Tibial artery (tissue), 4 donors: ENCODE results near the gene TTBK2.

Source experiments
- DNase-seq, 2 donors: peaks; one replicate each; pipeline ENCODE4 v3.0.0-alpha.2; 2019
- H3K27ac ChIP-seq, 2 donors: fragments of 200-600 bp; sonication (generic) in 1 of 2; 1 replicate in 1 of 2; 2 replicates in 1 of 2; pipeline ENCODE4 v1.5.1; 2018 to 2019; ENCODE audit warnings: mild to moderate bottlenecking in 1 of 2
- H3K27me3 ChIP-seq, 2 donors: fragments of 200-600 bp; sonication (generic) in 1 of 2; one replicate each; pipeline versions ENCODE4 v1.5.1 to v1.6.0; 2016 to 2019
- H3K36me3 ChIP-seq, 3 donors: fragments of 200-600 bp; sonication (generic) in 2 of 3; one replicate each; pipeline ENCODE4 v1.5.1; 2016 to 2019; ENCODE audit warnings: mild to moderate bottlenecking in 2 of 3
- H3K4me1 ChIP-seq, 4 donors: fragments of 200-600 bp; sonication (generic) in 2 of 4; 1 replicate in 3 of 4; 2 replicates in 1 of 4; pipeline ENCODE4 v1.5.1; 2016 to 2019
- H3K4me3 ChIP-seq, 2 donors: fragments of 200-600 bp; sonication (generic) in 1 of 2; 1 replicate in 1 of 2; 2 replicates in 1 of 2; pipeline ENCODE4 v1.5.1; 2018 to 2019; ENCODE audit warnings: mild to moderate bottlenecking in 2 of 2
- H3K9me3 ChIP-seq, 3 donors: fragments of 200-600 bp; sonication (generic) in 1 of 3; one replicate each; pipeline ENCODE4 v1.5.1; 2016 to 2019
- CTCF ChIP-seq, 2 experiments: fragments of 200-600 bp in 1 of 2; fragments of 450-650 bp in 1 of 2; IDR thresholded peaks; one replicate each; pipeline ENCODE4 v1.5.1; 2017 to 2019; ENCODE audit warnings: antibody characterized with exemption in 2 of 2, mild to moderate bottlenecking in 1 of 2, moderate library complexity in 1 of 2
- intact Hi-C: fragments of 100-400 bp; cut with DNase I; formaldehyde crosslinking; loops from one replicate; pipeline ENCODE4 v1.15.0; 2023; ENCODE audit warnings: low total_unique reads

Gene TTBK2

GRCh38 chr15:42721916-42722315 lies 198.7 kb downstream of the TTBK2 start:
- no peaks in the 10 kb centered on the region for H3K9me3 ChIP-seq
- H3K4me1 ChIP-seq, result peaks cover 0 to 3% (median 0%) of the 10 kb centered on the region in 4 donors
- no peaks in the 10 kb centered on the region for H3K27me3 ChIP-seq
- H3K36me3 ChIP-seq, result peaks cover 70 to 98% (median 88%) of the 10 kb centered on the region in 3 donors
- no peak for TF ChIP-seq CTCF (IDR thresholded peaks at IDR 0.05)
- intact Hi-C loops, result no loop called here
- H3K27ac ChIP-seq, result peak overlapping the region in 1 of 2 donors; percentile 28
- DNase-seq, result peak in 1 of 2 donors; percentile 17
- H3K4me3 ChIP-seq, result no peak overlapping the region

- DNase-seq, result peak in 1 of 2 donors; percentile 2
- intact Hi-C loops, result no loop called here
- Histone ChIP-seq H3K36me3 (peaks cover 63 to 94% (median 79%) of the 10 kb centered on the region in 3 donors), H3K9me3 (no peaks in the 10 kb centered on the region), H3K27me3 (no peaks in the 10 kb centered on the region), H3K27ac (peak overlapping the region in 1 of 2 donors; percentile 28), H3K4me1 (peaks cover 0 to 3% (median 0%) of the 10 kb centered on the region in 4 donors), H3K4me3 (no peak overlapping the region)
- TF ChIP-seq CTCF (IDR thresholded peaks at IDR 0.05), result no peak
These were observed 199.6 kb downstream of the TTBK2 start for GRCh38 chr15:42721016-42721415.

GRCh38 chr15:42720071-42720470 lies 200.5 kb downstream of the TTBK2 start:
- H3K4me1 ChIP-seq, result peaks cover 0 to 3% (median 0%) of the 10 kb centered on the region in 4 donors
- no peak overlapping the region for H3K4me3 ChIP-seq
- DNase-seq, result no peak
- H3K9me3 ChIP-seq, result no peaks in the 10 kb centered on the region
- H3K27ac ChIP-seq, result no peak overlapping the region
- intact Hi-C loops, result no loop called here
- no peaks in the 10 kb centered on the region for H3K27me3 ChIP-seq
- H3K36me3 ChIP-seq, result peaks cover 54 to 84% (median 69%) of the 10 kb centered on the region in 3 donors
- TF ChIP-seq CTCF (IDR thresholded peaks at IDR 0.05), result no peak

- TF ChIP-seq CTCF (IDR thresholded peaks at IDR 0.05), result no peak
- intact Hi-C loops, result no loop called here
- no peaks in the 10 kb centered on the region for H3K27me3 ChIP-seq
- H3K27ac ChIP-seq, result no peak overlapping the region
- peaks cover 0 to 3% (median 0%) of the 10 kb centered on the region in 4 donors for H3K4me1 ChIP-seq
- DNase-seq, result no peak
- no peak overlapping the region for H3K4me3 ChIP-seq
- H3K9me3 ChIP-seq, result no peaks in the 10 kb centered on the region
- peaks cover 45 to 74% (median 59%) of the 10 kb centered on the region in 3 donors for H3K36me3 ChIP-seq
These were observed 201.5 kb downstream of the TTBK2 start for GRCh38 chr15:42719043-42719442.

GRCh38 chr15:42716626-42717025 lies 204.0 kb downstream of the TTBK2 start:
- Histone ChIP-seq H3K9me3 (no peaks in the 10 kb centered on the region), H3K4me1 (peaks cover 0 to 3% (median 0%) of the 10 kb centered on the region in 4 donors), H3K27me3 (no peaks in the 10 kb centered on the region), H3K27ac (no peak overlapping the region), H3K36me3 (peaks cover 33 to 50% (median 36%) of the 10 kb centered on the region in 3 donors), H3K4me3 (no peak overlapping the region)
- TF ChIP-seq CTCF (IDR thresholded peaks at IDR 0.05), result no peak
- intact Hi-C loops, result no loop called here
- DNase-seq, result no peak

- Histone ChIP-seq H3K4me3 (no peak overlapping the region), H3K27ac (no peak overlapping the region), H3K27me3 (no peaks in the 10 kb centered on the region), H3K9me3 (no peaks in the 10 kb centered on the region), H3K4me1 (peaks cover 0 to 2% (median 0%) of the 10 kb centered on the region in 4 donors), H3K36me3 (peaks cover 31 to 48% (median 33%) of the 10 kb centered on the region in 3 donors)
- TF ChIP-seq CTCF (IDR thresholded peaks at IDR 0.05), result no peak
- DNase-seq, result no peak
- intact Hi-C loops, result no loop called here
These were observed 204.5 kb downstream of the TTBK2 start for GRCh38 chr15:42716125-42716524.
